Suppressor macrophage treated with lipopolysaccharide for 1 hour (primary cell): Measurements from ENCODE around the gene PLCXD3.
"Not testable (repeated sequence)": the region's sequence is repeated elsewhere in the genome, so short reads cannot be mapped to it uniquely, and the experiment has no call there.

ENCODE experiments used
- DNase-seq, 3 donors: peaks; one replicate each; pipeline ENCODE4 v3.0.0-alpha.2; 2020 to 2022

PLCXD3 gene

GRCh38 chr5:41339339-41339738 is 171.1 kb downstream of the PLCXD3 start:
- DNase-seq = no peak

DNA sequence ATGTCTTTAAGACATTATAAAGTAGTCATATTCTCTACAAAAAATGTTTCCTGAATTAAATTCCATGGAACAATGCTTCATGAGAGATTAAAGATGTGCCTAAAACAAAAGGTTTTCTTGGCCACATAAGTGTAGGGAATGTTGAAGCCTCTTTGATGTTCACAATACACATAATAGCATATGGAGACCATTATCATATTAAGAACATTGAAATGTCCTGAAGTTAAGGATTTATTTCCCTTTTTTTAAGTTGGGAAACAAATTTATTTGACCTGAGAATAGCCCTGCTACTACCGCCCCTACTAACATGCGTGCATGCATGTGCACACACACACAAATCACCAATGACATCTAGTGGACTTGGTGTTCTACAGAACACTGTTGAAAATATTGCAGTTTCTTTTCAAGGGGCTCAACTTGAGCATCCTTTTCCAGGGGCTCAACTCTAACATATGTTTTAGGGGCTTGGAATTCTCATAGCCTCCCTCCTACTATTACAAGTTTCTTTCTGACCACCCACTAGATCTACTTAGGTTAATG is 172.2 kb downstream of the PLCXD3 start:
- DNase-seq = no peak

- no peak for DNase-seq
Measured at GRCh38 chr5:41337724-41338123, 172.7 kb downstream of the PLCXD3 start.

GRCh38 chr5:41337216-41337615 is 173.2 kb downstream of the PLCXD3 start:
- no peak for DNase-seq

DNA sequence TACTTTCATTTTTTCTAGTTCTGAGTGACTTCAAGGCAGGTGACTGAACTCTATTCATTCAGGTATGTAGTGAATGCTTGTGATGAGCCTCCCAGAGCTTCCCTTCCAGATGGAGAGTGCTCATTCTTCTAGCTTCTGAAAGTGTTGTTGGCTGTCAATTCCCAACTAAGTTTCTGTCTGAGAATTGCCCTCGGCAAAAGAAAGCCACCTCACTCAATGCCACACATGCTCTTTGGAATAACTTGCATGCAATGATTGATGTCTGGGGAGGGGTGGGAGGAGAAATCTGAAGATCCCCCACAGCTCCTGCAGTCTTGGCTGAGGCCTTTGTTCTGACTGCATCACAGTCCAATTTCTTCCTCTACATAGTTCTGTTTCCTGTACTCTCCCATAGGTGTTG is 173.9 kb downstream of the PLCXD3 start:
- DNase-seq = no peak

- DNase-seq = no peak
Measured at GRCh38 chr5:41335596-41336181, 174.7 kb downstream of the PLCXD3 start.

GRCh38 chr5:41334758-41335157 is 175.6 kb downstream of the PLCXD3 start:
- DNase-seq = no peak

- no peak for DNase-seq
Measured at GRCh38 chr5:41334221-41334620, 176.2 kb downstream of the PLCXD3 start.

DNA sequence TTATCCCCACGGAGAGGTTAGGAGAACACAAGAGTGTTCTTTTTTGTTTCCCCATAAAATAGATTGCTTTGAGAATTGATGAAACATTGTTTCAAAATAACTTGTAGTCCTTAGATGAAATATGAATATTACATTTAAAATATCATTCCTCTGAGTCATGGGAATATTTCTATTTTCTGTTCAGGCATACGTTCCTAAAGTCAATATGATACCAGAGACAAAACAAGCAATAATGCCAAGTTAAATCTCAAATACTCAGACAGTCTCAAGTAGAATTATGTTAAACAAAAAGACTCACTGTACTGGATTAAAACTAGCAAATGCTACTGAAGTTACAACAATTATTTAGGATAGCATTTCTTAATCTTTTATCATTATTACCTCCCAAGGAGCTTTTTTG is 185.3 kb downstream of the PLCXD3 start:
- DNase-seq = no peak

GRCh38 chr5:41322826-41323225 is 187.6 kb downstream of the PLCXD3 start:
- not testable (repeated sequence) for DNase-seq

DNA sequence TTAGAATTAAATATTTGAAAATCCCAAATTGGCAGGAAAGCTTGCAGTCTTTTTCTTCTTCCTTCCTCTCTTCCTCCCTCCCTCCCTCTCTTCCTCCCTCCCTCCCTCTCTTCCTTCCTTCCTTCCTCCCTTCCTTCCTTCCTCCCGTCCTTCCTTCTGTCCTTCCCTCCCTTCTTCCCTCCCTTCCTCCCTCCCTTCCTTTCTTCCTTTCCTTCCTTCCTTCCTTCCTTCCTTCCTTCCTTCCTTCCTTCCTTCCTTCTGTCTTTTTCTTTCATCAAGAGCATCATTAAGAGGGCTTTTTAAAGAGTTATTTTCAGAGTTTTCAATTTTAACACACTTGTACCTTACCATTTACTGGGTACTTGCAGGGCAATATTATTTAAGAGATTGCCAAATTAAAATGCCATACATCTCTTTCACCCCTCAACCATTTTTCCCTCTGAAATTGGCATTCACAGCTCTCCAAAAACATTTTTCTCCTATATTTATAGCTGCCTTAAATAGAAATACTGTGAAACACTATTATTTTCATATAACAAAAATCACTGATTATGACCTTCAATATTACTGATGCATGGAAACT is 197.8 kb downstream of the PLCXD3 start:
- no peak for DNase-seq

DNA sequence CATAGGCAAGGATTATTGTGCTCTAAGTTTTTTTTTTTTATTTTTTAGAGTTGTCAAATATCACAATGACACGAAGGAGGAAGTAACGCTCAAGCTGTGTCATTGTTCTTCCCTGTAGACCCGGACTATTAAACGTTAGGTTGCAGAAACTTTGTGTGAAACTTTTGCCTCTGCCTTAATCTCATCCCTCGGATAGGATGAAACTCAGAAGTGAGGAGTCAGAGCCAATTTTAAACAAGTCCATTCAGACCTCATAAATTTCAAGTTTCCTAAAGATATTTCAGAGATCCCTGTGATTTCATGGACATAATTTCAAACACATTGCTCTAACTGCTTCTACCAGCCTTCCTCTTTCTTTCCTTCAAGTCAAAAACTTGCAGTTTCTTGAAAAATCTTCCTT is 198.3 kb downstream of the PLCXD3 start:
- no peak for DNase-seq

DNA sequence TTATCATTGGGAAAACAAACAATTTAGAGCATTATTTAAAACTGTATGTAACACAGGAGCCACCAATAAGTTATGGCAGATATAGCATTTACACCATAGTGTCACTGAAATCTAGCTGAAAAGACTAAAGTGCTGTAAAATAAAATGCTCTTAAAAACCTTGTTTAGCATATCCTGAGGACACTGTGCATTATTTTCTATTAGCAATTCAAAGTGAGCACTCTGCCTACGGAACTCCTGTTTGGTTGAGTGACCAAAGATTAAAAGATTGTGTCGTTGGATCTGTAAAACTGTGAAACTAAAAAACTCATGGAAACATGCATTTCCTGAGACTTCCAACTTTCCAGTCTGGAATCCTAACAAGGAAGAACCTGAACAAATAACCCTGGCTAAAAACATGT is 201.1 kb downstream of the PLCXD3 start:
- no peak for DNase-seq

DNA sequence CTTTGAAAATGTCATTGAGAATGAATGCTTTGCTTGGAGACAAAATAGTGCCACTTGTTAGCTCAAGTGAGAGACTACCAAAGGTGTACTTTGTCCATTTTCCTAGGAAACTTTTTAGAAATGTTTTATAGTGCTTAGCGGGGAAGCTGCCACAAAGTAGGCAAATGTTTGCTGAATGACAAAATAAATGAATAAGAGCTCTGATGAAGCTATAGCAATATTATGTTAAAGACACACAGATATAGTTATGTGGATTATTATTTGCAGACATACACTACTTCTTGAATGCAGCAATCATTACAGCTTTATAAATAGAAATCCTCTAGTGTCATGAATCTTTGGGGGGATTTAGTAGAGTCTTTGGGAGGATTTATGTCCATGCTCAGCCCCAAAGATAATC is 204.4 kb downstream of the PLCXD3 start:
- no peak for DNase-seq

DNA sequence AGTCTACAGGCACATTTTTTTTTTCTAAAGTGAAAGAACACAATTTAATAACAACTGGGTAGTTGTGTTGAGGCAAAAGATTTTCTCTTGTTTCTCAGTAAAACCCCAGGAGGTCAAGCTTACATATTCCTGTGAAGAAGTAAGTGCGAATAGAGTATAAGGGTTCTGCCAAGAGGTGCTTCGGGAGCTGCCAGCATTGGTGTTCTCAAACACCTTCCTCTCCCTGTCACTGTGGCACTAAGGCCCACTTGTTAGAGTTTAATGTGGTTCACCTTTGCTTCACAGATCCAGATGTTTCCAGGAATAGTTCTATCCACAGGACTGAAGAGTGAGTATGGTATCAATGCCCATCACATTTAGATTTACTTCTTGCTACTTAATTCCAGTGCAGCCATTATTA is 205.3 kb downstream of the PLCXD3 start:
- no peak for DNase-seq

GRCh38 chr5:41296066-41296465 is 214.3 kb downstream of the PLCXD3 start:
- DNase-seq = no peak

GRCh38 chr5:41291323-41291722 is 219.1 kb downstream of the PLCXD3 start:
- no peak for DNase-seq

DNA sequence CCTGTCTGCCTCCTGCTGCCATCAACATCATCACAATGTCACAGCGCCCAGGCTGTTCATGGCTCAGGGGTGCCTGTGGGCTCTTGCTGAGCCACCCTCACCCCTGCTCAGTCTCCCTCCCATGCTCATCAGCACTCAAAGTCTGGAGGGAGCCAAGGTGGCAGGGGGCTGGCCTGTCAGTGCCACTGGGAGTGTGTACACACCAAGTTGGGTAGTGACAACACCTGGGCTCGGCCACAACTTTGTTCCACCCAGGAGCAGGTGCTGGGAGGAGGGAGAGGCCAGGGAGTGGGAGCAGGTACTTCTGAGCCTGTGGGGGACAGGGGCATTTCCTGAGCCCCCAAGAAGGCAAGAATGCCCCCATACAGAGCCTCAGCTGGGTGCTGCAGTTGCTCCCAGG is 219.6 kb downstream of the PLCXD3 start:
- DNase-seq = no peak

GRCh38 chr5:41289970-41290464 is 220.4 kb downstream of the PLCXD3 start:
- DNase-seq = no peak

DNA sequence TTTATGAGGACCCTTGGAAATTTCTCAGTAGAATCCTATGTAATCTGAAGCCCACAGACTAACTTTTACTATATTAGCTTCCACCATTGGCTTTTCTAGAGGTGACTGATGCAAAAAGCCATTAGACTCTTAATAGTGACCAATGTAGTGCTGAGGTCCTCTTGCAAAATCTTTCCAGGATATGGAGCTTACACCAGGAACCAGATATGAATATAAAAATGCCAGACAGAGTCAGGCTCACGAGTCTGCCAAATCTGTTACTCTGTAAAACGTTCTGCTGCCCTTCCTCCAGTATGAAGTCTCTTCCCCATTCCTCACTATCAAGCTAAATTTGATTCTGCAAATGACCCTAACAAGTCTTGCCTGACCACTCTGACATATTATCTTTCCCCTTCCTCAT is 223.7 kb downstream of the PLCXD3 start:
- no peak for DNase-seq

DNA sequence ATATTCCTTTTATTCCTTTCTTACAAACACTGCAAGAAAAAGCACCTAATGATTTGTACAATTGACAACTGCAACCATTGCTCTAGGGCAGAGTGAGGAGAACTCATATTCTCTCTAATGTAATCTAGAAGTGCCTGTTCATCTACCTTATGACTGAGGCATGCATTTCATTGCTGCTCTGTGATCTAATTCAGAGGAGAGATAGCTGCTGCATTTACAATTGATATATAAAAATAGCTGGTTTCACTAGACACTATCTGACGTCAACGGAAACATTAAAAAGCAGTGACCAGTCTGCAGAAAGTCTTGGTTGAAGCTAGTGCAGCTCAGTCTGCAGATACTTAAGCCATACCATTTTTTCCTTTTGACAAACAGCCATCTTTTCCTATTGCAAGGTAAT is 224.2 kb downstream of the PLCXD3 start:
- DNase-seq = no peak

DNA sequence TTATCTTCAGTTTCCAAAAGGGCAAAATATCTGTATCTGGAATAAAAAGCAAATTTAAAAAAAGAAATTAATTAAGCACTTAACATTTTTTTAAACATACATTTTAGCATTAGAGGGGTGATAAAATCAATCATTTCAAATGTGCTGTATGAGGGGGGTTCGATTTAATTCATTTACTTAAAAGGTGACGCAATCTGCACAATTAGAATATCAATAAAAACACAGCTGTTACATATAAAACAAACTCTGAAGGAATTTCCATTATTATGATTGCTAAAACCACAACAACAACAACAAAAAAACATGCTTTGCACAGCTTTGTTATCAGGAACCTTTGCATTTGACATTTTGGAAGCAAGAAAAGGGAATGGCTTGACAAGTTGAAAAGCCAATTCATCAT is 225.5 kb downstream of the PLCXD3 start:
- DNase-seq = no peak

DNA sequence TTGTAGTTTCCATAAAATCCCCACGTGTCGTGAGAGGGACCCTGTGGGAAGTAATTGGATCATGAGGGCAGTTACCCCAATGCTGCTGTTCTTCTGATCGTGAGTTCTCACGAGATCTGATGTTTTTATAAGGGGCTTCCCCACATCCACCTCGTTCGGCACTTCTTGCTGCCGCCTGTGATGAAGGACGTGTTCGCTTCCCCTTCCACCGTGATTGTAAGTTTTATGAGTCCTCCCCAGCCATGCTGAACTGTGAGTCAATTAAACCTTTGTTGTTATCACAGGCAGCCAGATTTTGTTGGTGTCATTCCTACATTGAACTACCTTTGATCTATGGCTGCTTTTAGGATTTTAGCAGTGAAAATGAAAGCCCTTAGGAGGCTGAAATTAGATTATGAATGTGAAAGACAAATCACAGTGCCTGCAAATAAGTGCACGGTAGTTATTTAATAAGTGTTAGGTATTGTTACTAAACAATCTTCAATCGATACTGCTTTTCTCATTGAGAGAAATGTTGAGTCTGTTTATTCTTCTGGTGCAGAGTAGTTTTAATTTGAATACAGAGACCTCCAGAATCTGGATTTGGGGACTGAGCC is 229.1 kb downstream of the PLCXD3 start:
- DNase-seq = no peak

DNA sequence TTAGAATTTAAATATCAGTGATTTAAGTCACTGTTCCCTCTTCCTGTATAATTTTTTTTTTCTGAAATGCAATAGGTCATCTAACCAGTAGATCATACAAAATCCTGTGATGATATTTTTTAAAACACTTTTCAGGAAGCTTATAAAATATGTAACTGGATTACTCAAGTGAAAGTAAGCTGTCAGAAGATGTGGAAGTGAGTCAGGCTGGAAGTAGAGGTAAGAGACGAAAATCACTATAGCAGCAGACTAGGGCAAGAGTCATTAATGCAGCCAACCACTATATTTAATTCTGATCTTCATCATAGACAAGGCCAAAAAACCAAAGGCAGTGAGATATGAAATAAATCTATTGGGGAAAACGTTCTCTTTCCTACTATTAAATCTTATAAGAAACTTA is 231.4 kb downstream of the PLCXD3 start:
- DNase-seq = no peak
